GM11168 (cell line): ENCODE measurements around the gene CCDC57.

Experiments
- in situ Hi-C: fragments of 300-500 bp; cut with MboI; formaldehyde crosslinking; loops from one replicate; pipeline ENCODE4 v1.12.0; 2022; ENCODE audit warnings: low sequenced_read_pairs; ENCODE audit not compliant: unreplicated experiment

The CCDC57 gene

DNA sequence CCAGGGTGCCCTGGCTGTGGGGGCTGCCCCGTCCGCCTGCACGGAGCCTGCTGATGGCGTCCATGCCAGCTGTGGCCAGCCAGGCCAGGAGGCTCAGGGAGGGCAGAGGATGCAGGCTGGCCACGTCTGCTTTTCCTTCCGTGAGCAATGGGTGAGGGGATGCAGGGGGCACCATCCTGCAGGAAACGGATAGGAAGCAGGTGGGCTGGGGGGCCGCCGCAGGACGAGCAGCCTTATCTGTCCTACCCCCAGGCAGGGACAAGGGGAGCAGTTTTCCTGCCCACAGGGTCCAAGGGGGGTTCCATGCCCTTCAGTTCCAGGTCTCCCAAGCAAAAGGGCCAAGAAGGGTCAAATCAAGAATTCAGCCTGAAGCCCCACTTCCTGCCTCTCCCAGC, 153.8 kb downstream of the CCDC57 start:
- in situ Hi-C loops = no loop called here

- in situ Hi-C loops = no loop called here
Observed at GRCh38 chr17:82058230-82058854, 154.3 kb downstream of the CCDC57 start.

- in situ Hi-C loops = no loop called here
Observed at GRCh38 chr17:82056729-82057621, 155.7 kb downstream of the CCDC57 start.

DNA sequence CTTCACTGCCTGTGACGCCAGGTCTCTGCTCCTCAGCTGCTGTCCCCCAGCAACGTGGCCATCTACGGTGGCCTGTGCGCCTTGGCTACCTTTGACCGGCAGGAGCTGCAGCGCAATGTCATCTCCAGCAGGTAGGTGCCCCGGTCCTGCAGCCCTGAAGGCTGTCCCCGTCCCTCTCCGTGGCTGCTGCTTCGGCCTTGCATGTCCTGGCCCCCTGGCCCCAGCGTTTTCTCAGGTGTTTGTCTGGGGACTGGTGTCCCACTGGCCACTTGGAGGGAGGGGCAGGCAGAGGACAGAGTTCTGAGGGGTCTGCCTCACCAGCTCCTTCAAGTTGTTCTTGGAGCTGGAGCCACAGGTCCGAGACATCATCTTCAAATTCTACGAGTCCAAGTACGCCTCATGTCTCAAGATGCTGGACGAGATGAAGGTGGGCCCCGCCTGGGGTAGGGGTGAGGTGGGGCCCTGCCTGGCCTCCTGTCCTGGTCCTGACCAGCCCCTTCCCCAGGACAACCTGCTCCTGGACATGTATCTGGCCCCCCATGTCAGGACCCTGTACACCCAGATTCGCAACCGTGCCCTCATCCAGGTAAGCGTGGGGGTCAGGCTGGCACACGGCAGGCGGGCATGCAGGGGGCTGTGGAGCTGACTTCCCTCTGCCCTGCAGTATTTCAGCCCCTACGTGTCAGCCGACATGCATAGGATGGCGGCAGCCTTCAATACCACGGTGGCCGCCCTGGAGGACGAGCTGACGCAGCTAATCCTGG, 156.5 kb downstream of the CCDC57 start:
- in situ Hi-C loops = no loop called here

- in situ Hi-C loops = no loop called here
Observed at GRCh38 chr17:82055023-82055964, 157.3 kb downstream of the CCDC57 start.

- in situ Hi-C loops = no loop called here
Observed at GRCh38 chr17:82054351-82055022, 158.2 kb downstream of the CCDC57 start.

DNA sequence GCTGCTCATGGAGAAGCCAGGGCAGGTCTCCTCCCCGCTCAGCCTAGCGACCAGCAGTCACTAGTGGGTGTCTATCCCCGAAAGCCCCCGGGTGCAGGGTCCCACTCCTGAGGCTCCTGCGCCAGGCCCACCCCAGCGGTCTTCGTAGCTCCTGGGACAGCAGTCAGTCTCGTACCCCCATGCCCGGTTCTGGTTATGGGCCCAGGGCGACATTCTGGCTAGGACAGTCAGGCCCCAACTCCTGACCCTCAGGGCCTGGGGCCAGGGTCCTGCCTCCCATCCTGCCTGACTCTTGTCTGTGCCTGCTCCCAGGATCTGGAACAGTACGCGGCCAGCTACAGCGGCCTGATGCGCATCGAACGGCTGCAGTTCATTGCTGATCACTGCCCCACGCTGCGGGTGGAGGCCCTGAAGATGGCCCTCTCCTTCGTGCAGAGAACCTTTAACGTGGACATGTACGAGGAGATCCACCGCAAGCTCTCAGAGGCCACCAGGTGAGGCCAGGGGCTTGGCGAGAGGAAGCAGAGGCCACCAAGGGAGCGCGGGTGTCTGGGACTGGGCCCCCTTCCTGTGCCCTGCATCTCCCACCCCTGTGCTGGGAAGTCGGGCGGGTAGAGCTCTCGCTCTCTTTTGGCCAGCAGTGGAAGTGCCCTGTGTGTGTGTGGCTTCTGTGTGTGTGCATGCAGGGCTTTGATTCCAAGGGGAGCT, 158.9 kb downstream of the CCDC57 start:
- in situ Hi-C loops = no loop called here

DNA sequence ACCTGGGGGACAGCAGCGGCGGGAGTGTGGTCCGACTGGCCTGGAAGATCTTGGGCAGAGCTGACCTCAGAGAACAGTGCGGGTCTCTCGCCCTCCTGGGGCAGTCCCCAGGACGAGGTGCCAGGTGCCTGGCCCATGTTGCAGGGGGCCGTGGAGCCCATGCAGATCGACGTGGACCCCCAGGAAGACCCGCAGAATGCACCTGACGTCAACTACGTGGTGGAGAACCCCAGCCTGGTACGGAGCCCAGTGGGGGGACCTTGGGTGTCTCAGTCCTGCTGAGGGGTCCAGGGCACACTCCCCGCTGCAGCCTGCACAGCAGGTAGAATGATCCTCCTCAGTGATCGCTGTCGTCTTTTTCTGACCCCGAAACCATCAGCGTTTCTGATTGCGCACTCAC, 159.5 kb downstream of the CCDC57 start:
- in situ Hi-C loops = no loop called here

GRCh38 chr17:82052638-82053059, 160.0 kb downstream of the CCDC57 start:
- in situ Hi-C loops = no loop called here

- in situ Hi-C loops = no loop called here
Observed at GRCh38 chr17:82051776-82052637, 160.6 kb downstream of the CCDC57 start, which contains the start of the genes GPS1 and RFNG. TSS of gene GPS1 (plus strand) at chr17:82051898. CDS start at chr17:82051932, 34 bp downstream. TSS of gene RFNG (minus strand) at chr17:82051811. CDS start at chr17:82051766, 45 bp downstream.
